ENCODE measurements around the gene MYRIP.
"Not testable (repeated sequence)": the region's sequence is repeated elsewhere in the genome, so short reads cannot be mapped to it uniquely, and the experiment has no call there.

MYRIP gene

GRCh38 chr3:40128166-40128565 is 318.8 kb downstream of the MYRIP start:
- ATAC-seq (ENCODE audit: low read depth): no peak

GRCh38 chr3:40129510-40129909 is 320.1 kb downstream of the MYRIP start:
- no peaks in the 10 kb centered on the region for H3K4me1 ChIP-seq (ENCODE audit: insufficient read depth, poor library complexity, severe bottlenecking)
- no peak overlapping the region for H3K4me3 ChIP-seq (ENCODE audit: severe bottlenecking)
- H3K9me3 ChIP-seq (ENCODE audit: severe bottlenecking): no peaks in the 10 kb centered on the region
- TF ChIP-seq CTCF (IDR thresholded peaks at IDR 0.05; ENCODE audit: poor library complexity, severe bottlenecking): no peak
- no peak overlapping the region for H3K27ac ChIP-seq (ENCODE audit: poor library complexity, severe bottlenecking)
- H3K36me3 ChIP-seq (ENCODE audit: low read depth): no peaks in the 10 kb centered on the region
- no peak for DNase-seq (ENCODE audit: low spot score)
- H3K27me3 ChIP-seq (ENCODE audit: insufficient read depth, poor library complexity, severe bottlenecking): no peaks in the 10 kb centered on the region
- no peak for ATAC-seq (ENCODE audit: low read depth)

More at GRCh38 chr3:40128166-40128565, 318.8 kb downstream of the MYRIP start:
- no peak overlapping the region for H3K27ac ChIP-seq (ENCODE audit: poor library complexity, severe bottlenecking)
- H3K36me3 ChIP-seq (ENCODE audit: low read depth): no peaks in the 10 kb centered on the region
- H3K9me3 ChIP-seq (ENCODE audit: severe bottlenecking): no peaks in the 10 kb centered on the region
- no peaks in the 10 kb centered on the region for H3K4me1 ChIP-seq (ENCODE audit: insufficient read depth, poor library complexity, severe bottlenecking)
- no peak overlapping the region for H3K4me3 ChIP-seq (ENCODE audit: severe bottlenecking)
- TF ChIP-seq CTCF (IDR thresholded peaks at IDR 0.05; ENCODE audit: poor library complexity, severe bottlenecking): no peak
- no peak for DNase-seq (ENCODE audit: low spot score)
- H3K27me3 ChIP-seq (ENCODE audit: insufficient read depth, poor library complexity, severe bottlenecking): no peaks in the 10 kb centered on the region

- Histone ChIP-seq H3K9me3 (ENCODE audit: severe bottlenecking) (no peaks in the 10 kb centered on the region), H3K27me3 (ENCODE audit: insufficient read depth, poor library complexity, severe bottlenecking) (no peaks in the 10 kb centered on the region), H3K4me1 (ENCODE audit: insufficient read depth, poor library complexity, severe bottlenecking) (no peaks in the 10 kb centered on the region), H3K4me3 (ENCODE audit: severe bottlenecking) (no peak overlapping the region), H3K36me3 (ENCODE audit: low read depth) (no peaks in the 10 kb centered on the region), H3K27ac (ENCODE audit: poor library complexity, severe bottlenecking) (no peak overlapping the region)
- DNase-seq (ENCODE audit: low spot score) (no peak), ATAC-seq (ENCODE audit: low read depth) (no peak)
- no peak for TF ChIP-seq CTCF (IDR thresholded peaks at IDR 0.05; ENCODE audit: poor library complexity, severe bottlenecking)
Observed at GRCh38 chr3:40129981-40130380, 320.6 kb downstream of the MYRIP start.

- no peak for TF ChIP-seq CTCF (IDR thresholded peaks at IDR 0.05; ENCODE audit: poor library complexity, severe bottlenecking)
- Histone ChIP-seq H3K36me3 (ENCODE audit: low read depth) (no peaks in the 10 kb centered on the region), H3K9me3 (ENCODE audit: severe bottlenecking) (no peaks in the 10 kb centered on the region), H3K4me1 (ENCODE audit: insufficient read depth, poor library complexity, severe bottlenecking) (no peaks in the 10 kb centered on the region), H3K4me3 (ENCODE audit: severe bottlenecking) (no peak overlapping the region), H3K27ac (ENCODE audit: poor library complexity, severe bottlenecking) (no peak overlapping the region), H3K27me3 (ENCODE audit: insufficient read depth, poor library complexity, severe bottlenecking) (no peaks in the 10 kb centered on the region)
- no peak for ATAC-seq (ENCODE audit: low read depth)
- DNase-seq (ENCODE audit: low spot score): no peak
Observed at GRCh38 chr3:40130721-40131120, 321.3 kb downstream of the MYRIP start.

- H3K4me1 ChIP-seq (ENCODE audit: insufficient read depth, poor library complexity, severe bottlenecking); H3K36me3 ChIP-seq (ENCODE audit: low read depth); H3K4me3 ChIP-seq (ENCODE audit: severe bottlenecking); H3K27me3 ChIP-seq (ENCODE audit: insufficient read depth, poor library complexity, severe bottlenecking); H3K27ac ChIP-seq (ENCODE audit: poor library complexity, severe bottlenecking); DNase-seq (ENCODE audit: low spot score); ATAC-seq (ENCODE audit: low read depth); H3K9me3 ChIP-seq (ENCODE audit: severe bottlenecking): not testable (repeated sequence)
Observed at GRCh38 chr3:40133886-40134575, 324.6 kb downstream of the MYRIP start.
